ENCODE measurements around the gene CHMP2A. TPM values are rescaled to one million over a fixed set of nuclear protein-coding genes. Genes with fewer than 3 reads are reported as not detected.
A peak's percentile ranks its signal among the peaks of the same experiment; 100 is the strongest.

Gene CHMP2A
- total and polyA plus RNA-seq, 2 of the 8 experiments (the other 6 are each of a cell fraction or from before 2014, with no cell fraction given) = 70.0 to 132 TPM

DNA sequence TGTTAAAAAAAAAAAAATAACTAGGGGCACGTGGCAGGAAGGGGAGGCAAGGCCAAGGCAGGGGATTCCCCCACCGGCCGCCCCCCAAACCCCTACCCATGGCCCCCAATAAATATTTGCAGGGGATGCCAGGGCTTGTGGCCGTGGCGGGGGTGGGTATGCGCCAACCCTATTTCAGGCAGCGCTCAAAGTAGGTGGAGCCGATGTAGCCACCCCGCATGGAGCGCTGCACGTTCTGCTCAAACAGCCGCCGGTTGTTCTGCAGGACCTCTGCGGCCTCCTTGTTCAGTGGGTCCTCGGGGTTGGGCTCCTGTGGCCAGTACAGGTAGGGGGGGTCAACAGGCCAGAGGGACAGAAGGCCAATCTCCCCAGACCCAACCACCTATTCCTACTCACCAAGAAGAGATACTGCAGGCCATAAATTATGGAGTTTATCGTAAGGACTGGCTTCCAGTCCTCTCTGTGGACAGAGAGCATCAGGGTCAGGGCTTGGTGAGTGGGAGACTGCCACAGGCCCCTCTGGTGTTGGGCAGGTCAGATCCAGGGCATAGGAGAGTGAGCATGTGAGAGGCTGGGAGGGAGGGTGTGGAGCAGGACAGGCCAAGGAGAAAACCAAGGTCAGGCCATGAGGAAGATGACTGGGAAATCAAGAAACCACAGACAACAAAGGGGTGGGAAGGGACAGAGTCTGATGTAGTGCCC, 1.2 kb upstream of the CHMP2A start:
- no peak overlapping the region for H3K4me3 ChIP-seq (ENCODE audit: extremely low read depth in 1 of 4, insufficient read depth in 2 of 4, low read depth in 3 of 4, low read length in 4 of 4)
- DNase-seq (ENCODE audit: low read depth in 1 of 2, low spot score in 2 of 2) (no peak), FAIRE-seq (no peak)
- H3K4ac ChIP-seq (replicated peaks; ENCODE audit: insufficient read length, low read depth, low read length) = no peak overlapping the region
- H2BK12ac ChIP-seq (ENCODE audit: low read depth, low read length) = no peak overlapping the region
- H4K91ac ChIP-seq (replicated peaks; ENCODE audit: insufficient read length, low read length) = no peak overlapping the region
- H3K23ac ChIP-seq (ENCODE audit: insufficient read length) = no peak overlapping the region
- peaks cover 7 to 19% of the 10 kb centered on the region in 2 experiments for H3K79me2 ChIP-seq (ENCODE audit: control insufficient read depth in 1 of 2, insufficient read depth in 2 of 2, low read length in 2 of 2)
- ChIA-PET CTCF (ENCODE audit: partially characterized antibody) (interaction anchor here (3.6 to 4.6 kb wide), 2 partner anchors 25 to 36 kb away, joined by 24 to 33 read pairs; partner anchors contain the start of gene ZBTB45), POLR2A (ENCODE audit: partially characterized antibody) (interaction anchor here (1.3 to 17.2 kb wide), 12 partner anchors 7 to 204 kb away, joined by 3 to 650 read pairs (median 16); partner anchors contain the start of genes CHMP2A, MZF1, RNF225 and RPS5)
- no peak overlapping the region for H2BK120ac ChIP-seq (replicated peaks; ENCODE audit: low read depth, low read length)
- peak overlapping the region; percentile 32; the same call in 1 of the 2 replicates for H4K8ac ChIP-seq (ENCODE audit: extremely low read depth, insufficient read depth, low read length)
- no peaks in the 10 kb centered on the region; a peak in 1 of 7 replicates for H3K27me3 ChIP-seq (replicated peaks in 1 of 4; ENCODE audit: control insufficient read depth in 3 of 4, extremely low read depth in 1 of 4, insufficient read depth in 3 of 4, low read length in 3 of 4)
- H3K18ac ChIP-seq (ENCODE audit: extremely low read depth, low read length) = no peak overlapping the region
- no peak overlapping the region for H2BK5ac ChIP-seq (ENCODE audit: low read depth, low read length)
- H3K36me3 ChIP-seq (ENCODE audit: control insufficient read depth in 2 of 4, insufficient read depth in 4 of 4, low read length in 3 of 4) = peaks cover 8 to 28% (median 19%) of the 10 kb centered on the region in 4 experiments
- H3K56ac ChIP-seq (replicated peaks; ENCODE audit: insufficient read length, low read depth, low read length) = no peak overlapping the region
- H3K4me2 ChIP-seq (ENCODE audit: insufficient read depth in 1 of 2, low read depth in 2 of 2, low read length in 2 of 2) = no peak overlapping the region; a peak in 1 of 4 replicates
- no peak overlapping the region for H3K27ac ChIP-seq (ENCODE audit: low read depth, low read length)
- H3K14ac ChIP-seq (ENCODE audit: insufficient read length) = no peak overlapping the region
- H3K4me1 ChIP-seq (replicated peaks in 1 of 4; ENCODE audit: control insufficient read depth in 3 of 4, insufficient read depth in 4 of 4, low read length in 3 of 4) = peaks cover 0 to 32% (median 17%) of the 10 kb centered on the region in 4 experiments; a peak in 6 of 7 replicates
- H4K20me1 ChIP-seq (replicated peaks in 1 of 2; ENCODE audit: control insufficient read depth in 1 of 2, insufficient read depth in 2 of 2, low read length in 2 of 2) = peaks cover 2 to 11% of the 10 kb centered on the region in 2 experiments
- TF ChIP-seq RNF2 (IDR thresholded peaks at IDR 0.05; ENCODE audit: borderline replicate concordance, low read depth, low read length, missing control alignments, poor library complexity, severe bottlenecking) (no peak), SIN3A (conservative IDR thresholded peaks at IDR 0.05 in 1 of 2, IDR thresholded peaks at IDR 0.05 in 1 of 2; ENCODE audit: low read depth in 1 of 2, low read length in 2 of 2) (no peak), POLR2A (IDR thresholded peaks at IDR 0.05; ENCODE audit: control extremely low read depth in 1 of 2, low read depth in 2 of 2, low read length in 2 of 2) (0 out of 3 replicates have a peak, but pooled peaks of 1 of the 2 experiments have one; percentile 33)
- no peak overlapping the region; the same call in 1 of the 2 replicates for H2BK15ac ChIP-seq (ENCODE audit: low read length)
- no peak overlapping the region for H2BK20ac ChIP-seq (ENCODE audit: low read length)
- H2AFZ ChIP-seq (ENCODE audit: low read length) = no peak overlapping the region
- H3K9ac ChIP-seq (replicated peaks in 1 of 4; ENCODE audit: extremely low read depth in 1 of 4, low read depth in 3 of 4, low read length in 3 of 4) = no peak overlapping the region
- WGBS, 2 experiments (ENCODE audit: extremely low coverage in 1 of 2, insufficient coverage in 1 of 2, insufficient read length in 1 of 2, insufficient replicate concordance in 2 of 2, low coverage in 1 of 2, low lambda C conversion rate in 2 of 2, missing lambda C conversion rate in 1 of 2) = 99% methylated on average over 13 of the region's 16 CpGs; no CpG with 5 or more reads in 1 of the 2 experiments
- no peaks in the 10 kb centered on the region for H3K9me3 ChIP-seq (ENCODE audit: insufficient read depth in 2 of 2, low read depth in 1 of 2, low read length in 1 of 2)
- H4K5ac ChIP-seq (ENCODE audit: insufficient read length, low read depth, low read length) = no peak overlapping the region
- H2AK5ac ChIP-seq (ENCODE audit: low read depth, low read length) = no peak overlapping the region
- peaks cover 24% of the 10 kb centered on the region for H3K23me2 ChIP-seq (ENCODE audit: low read depth, low read length)
- peaks cover 4% of the 10 kb centered on the region for H3K79me1 ChIP-seq (ENCODE audit: low read depth, low read length)

Measured in H1 (cell line).